Neural cell (in vitro differentiated cells): ENCODE measurements around the gene ACKR1. TPM values are rescaled to one million over a fixed set of nuclear protein-coding genes. Genes with fewer than 3 reads are reported as not detected.

Source experiments
- H2AFZ ChIP-seq: fragments of 200-600, 300-800 bp; sonication (generic), shearing (Covaris generic); 2 replicates; pipeline ENCODE4 v1.6.0; 2014; ENCODE audit warnings: low read depth, mild to moderate bottlenecking, antibody characterized with exemption, low read length, moderate library complexity
- H3F3A ChIP-seq: fragments of 200-600 bp; shearing (Covaris generic); 2 replicates; pipeline ENCODE4 v1.6.1; 2016; ENCODE audit warnings: mild to moderate bottlenecking, moderate library complexity, mixed read lengths, antibody characterized with exemption, low read length; ENCODE audit not compliant: insufficient read depth, poor library complexity, severe bottlenecking
- H3K27ac ChIP-seq: fragments of 200-600, 300-800 bp; sonication (generic), shearing (Covaris generic); 2 replicates; pipeline ENCODE4 v1.5.1; 2014; ENCODE audit warnings: mild to moderate bottlenecking, low read length, moderate library complexity
- H3K27me3 ChIP-seq: fragments of 300-800, 200-600 bp; sonication (generic), shearing (Covaris generic); 2 replicates; pipeline ENCODE4 v1.6.0; 2014; ENCODE audit warnings: mild to moderate bottlenecking, low read depth, low read length, moderate library complexity; ENCODE audit not compliant: insufficient read depth
- H3K36me3 ChIP-seq: fragments of 300-800, 200-600 bp; sonication (generic), shearing (Covaris generic); 2 replicates; pipeline ENCODE4 v1.5.1; 2014; ENCODE audit warnings: mild to moderate bottlenecking, antibody characterized with exemption, low read length, moderate library complexity; ENCODE audit not compliant: insufficient read depth
- H3K4me2 ChIP-seq: fragments of 300-800, 200-600 bp; sonication (generic), shearing (Covaris generic); 2 replicates; pipeline ENCODE4 v1.6.0; 2014; ENCODE audit warnings: mild to moderate bottlenecking, low read length
- H3K4me3 ChIP-seq: fragments of 300-800, 200-600 bp; sonication (generic), shearing (Covaris generic); 2 replicates; pipeline ENCODE4 v1.5.1; 2014; ENCODE audit warnings: mild to moderate bottlenecking, low read length, moderate library complexity
- H3K79me2 ChIP-seq: fragments of 200-600 bp; shearing (Covaris generic); replicated peaks from 2 replicates; pipeline ENCODE4 v1.6.0; 2014; ENCODE audit warnings: mild to moderate bottlenecking, low read length, moderate library complexity; ENCODE audit not compliant: insufficient read depth
- H3K9ac ChIP-seq: fragments of 300-800, 200-600 bp; sonication (generic), shearing (Covaris generic); 2 replicates; pipeline ENCODE4 v1.6.1; 2016; ENCODE audit warnings: mild to moderate bottlenecking, low read length, mixed read lengths
- H3K9me2 ChIP-seq: fragments of 200-600 bp; shearing (Covaris generic); 2 replicates; pipeline ENCODE4 v1.6.1; 2016; ENCODE audit warnings: mild to moderate bottlenecking, low read length, mixed read lengths; ENCODE audit not compliant: insufficient read depth
- H3K9me3 ChIP-seq: fragments of 200-600, 300-800 bp; sonication (generic), shearing (Covaris generic); 2 replicates; pipeline ENCODE4 v1.6.1; 2016; ENCODE audit warnings: mild to moderate bottlenecking, mixed run types, low read length, moderate library complexity, mixed read lengths
- H4K20me1 ChIP-seq: fragments of 200-600 bp; shearing (Covaris generic); 2 replicates; pipeline ENCODE4 v1.6.1; 2016; ENCODE audit warnings: mild to moderate bottlenecking, mixed run types; ENCODE audit not compliant: insufficient read depth
- CTCF ChIP-seq: fragments of 450-650 bp; IDR thresholded peaks from 2 replicates; pipeline ENCODE4 v1.5.1; 2014; ENCODE audit warnings: antibody characterized with exemption, mild to moderate bottlenecking, moderate library complexity; ENCODE audit not compliant: poor library complexity, severe bottlenecking
- EP300 ChIP-seq: fragments of 450-650 bp; conservative IDR thresholded peaks from 2 replicates; pipeline ENCODE4 v1.6.1; 2014; ENCODE audit warnings: antibody characterized with exemption, mild to moderate bottlenecking, moderate library complexity; ENCODE audit not compliant: poor library complexity, severe bottlenecking
- EZH2 ChIP-seq: fragments of 200-600, 300-800 bp; shearing (Covaris generic), sonication (generic); IDR thresholded peaks from 2 replicates; pipeline ENCODE4 v1.6.1; 2014; ENCODE audit warnings: antibody characterized with exemption, low read length, borderline replicate concordance, mild to moderate bottlenecking; ENCODE audit not compliant: insufficient read depth, poor library complexity, severe bottlenecking
- MXI1 ChIP-seq: fragments of 450-650 bp; conservative IDR thresholded peaks from 2 replicates; pipeline ENCODE4 v1.6.1; 2014; ENCODE audit warnings: antibody characterized with exemption, mild to moderate bottlenecking; ENCODE audit not compliant: poor library complexity, severe bottlenecking
- POLR2AphosphoS5 ChIP-seq: IDR thresholded peaks from 2 replicates; pipeline ENCODE4 v1.6.1; 2012
- RAD21 ChIP-seq: fragments of 450-650 bp; conservative IDR thresholded peaks from 2 replicates; pipeline ENCODE4 v1.6.1; 2014; ENCODE audit warnings: antibody characterized with exemption, mild to moderate bottlenecking, moderate library complexity
- REST ChIP-seq: IDR thresholded peaks from 2 replicates; pipeline ENCODE4 v1.6.1; 2012; ENCODE audit warnings: borderline replicate concordance
- SMC3 ChIP-seq: fragments of 450-650 bp; conservative IDR thresholded peaks from 2 replicates; pipeline ENCODE4 v1.6.1; 2014; ENCODE audit warnings: antibody characterized with exemption, mild to moderate bottlenecking, moderate library complexity; ENCODE audit not compliant: poor library complexity
- TAF1 ChIP-seq: IDR thresholded peaks from 2 replicates; pipeline ENCODE4 v1.6.1; 2012; ENCODE audit warnings: low read depth
- polyA plus RNA-seq: library from polyadenylated mRNA; depleted of rRNA; stranded (reverse); fragments of >200 nt; gene quantifications from 2 replicates; pipeline ENCODE4 v1.2.3, GENCODE V29; 2014

ACKR1 gene
- polyA plus RNA-seq, 1 donor from 2014 or later = 3.3 TPM

- H3K4me3 ChIP-seq = no peak overlapping the region
- no peaks in the 10 kb centered on the region for H3K79me2 ChIP-seq
- no peaks in the 10 kb centered on the region for H4K20me1 ChIP-seq
- no peaks in the 10 kb centered on the region for H3F3A ChIP-seq
- H2AFZ ChIP-seq = no peak overlapping the region
- H3K9me3 ChIP-seq = no peaks in the 10 kb centered on the region
- no peak for TF ChIP-seq CTCF
- no peak for TF ChIP-seq EP300
- TF ChIP-seq SMC3 = no peak
- TF ChIP-seq POLR2AphosphoS5 = no peak
- no peak for TF ChIP-seq RAD21
- no peak for TF ChIP-seq EZH2
- TF ChIP-seq TAF1 = no peak
- no peak for TF ChIP-seq MXI1
- no peak for TF ChIP-seq REST
- H3K9me2 ChIP-seq = no peaks in the 10 kb centered on the region
- H3K27me3 ChIP-seq = no peaks in the 10 kb centered on the region
- H3K27ac ChIP-seq = no peak overlapping the region
- no peak overlapping the region for H3K9ac ChIP-seq
- H3K4me2 ChIP-seq = no peak overlapping the region
- H3K36me3 ChIP-seq = no peaks in the 10 kb centered on the region
These were observed 18.3 kb downstream of the ACKR1 start for GRCh38 chr1:159223004-159223403.

- H3K27me3 ChIP-seq = no peaks in the 10 kb centered on the region
- no peaks in the 10 kb centered on the region for H3K9me2 ChIP-seq
- no peak overlapping the region for H2AFZ ChIP-seq
- no peaks in the 10 kb centered on the region for H4K20me1 ChIP-seq
- TF ChIP-seq POLR2AphosphoS5 = no peak
- no peak overlapping the region for H3K9ac ChIP-seq
- H3K4me2 ChIP-seq = no peak overlapping the region
- no peak overlapping the region for H3K27ac ChIP-seq
- H3K79me2 ChIP-seq = no peaks in the 10 kb centered on the region
- H3K9me3 ChIP-seq = no peaks in the 10 kb centered on the region
- H3K36me3 ChIP-seq = no peaks in the 10 kb centered on the region
- no peak overlapping the region for H3K4me3 ChIP-seq
- H3F3A ChIP-seq = no peaks in the 10 kb centered on the region
These were observed 23.9 kb downstream of the ACKR1 start for GRCh38 chr1:159228554-159228953.

GRCh38 chr1:159229260-159229885, 24.7 kb downstream of the ACKR1 start:
- no peak overlapping the region for H3K9ac ChIP-seq
- H4K20me1 ChIP-seq = no peaks in the 10 kb centered on the region
- H3K79me2 ChIP-seq = no peaks in the 10 kb centered on the region
- H3K9me2 ChIP-seq = no peaks in the 10 kb centered on the region
- no peaks in the 10 kb centered on the region for H3K9me3 ChIP-seq
- H3K27ac ChIP-seq = no peak overlapping the region
- TF ChIP-seq REST = no peak
- no peak for TF ChIP-seq MXI1
- no peak for TF ChIP-seq SMC3
- TF ChIP-seq TAF1 = no peak
- no peak for TF ChIP-seq EP300
- no peak for TF ChIP-seq CTCF
- no peak for TF ChIP-seq EZH2
- TF ChIP-seq POLR2AphosphoS5 = no peak
- TF ChIP-seq RAD21 = no peak
- H3K27me3 ChIP-seq = no peaks in the 10 kb centered on the region
- H2AFZ ChIP-seq = no peak overlapping the region
- H3F3A ChIP-seq = no peaks in the 10 kb centered on the region
- H3K4me2 ChIP-seq = no peak overlapping the region
- no peaks in the 10 kb centered on the region for H3K36me3 ChIP-seq
- no peak overlapping the region for H3K4me3 ChIP-seq
